Liver (tissue), 9 donors: ENCODE data around the gene NTN1. TPM values are rescaled to one million over a fixed set of nuclear protein-coding genes. Genes with fewer than 3 reads are reported as not detected.

ENCODE experiments used
- DNase-seq: peaks from one replicate; pipeline ENCODE4 v3.0.0-alpha.2; 2017; ENCODE audit warnings: low spot score
- H3K27ac ChIP-seq, 2 donors: one replicate each; pipeline ENCODE4 v1.7.0; 2013; ENCODE audit warnings: inconsistent platforms in 2 of 2, low read length in 2 of 2, control low read depth in 1 of 2, low read depth in 1 of 2, mild to moderate bottlenecking in 1 of 2
- H3K27me3 ChIP-seq, 4 donors: one replicate each; pipeline versions ENCODE4 v1.6.1 to v1.7.0; 2013; ENCODE audit warnings: low read length in 3 of 4, inconsistent platforms in 1 of 4, mild to moderate bottlenecking in 1 of 4, moderate library complexity in 1 of 4; ENCODE audit not compliant: control insufficient read depth in 4 of 4, insufficient read depth in 4 of 4
- H3K36me3 ChIP-seq, 4 donors: one replicate each; pipeline versions ENCODE4 v1.6.1 to v1.7.0; 2013; ENCODE audit warnings: low read length in 3 of 4, mild to moderate bottlenecking in 3 of 4, low read depth in 1 of 4, moderate library complexity in 1 of 4; ENCODE audit not compliant: control insufficient read depth in 4 of 4, insufficient read depth in 3 of 4
- H3K4me1 ChIP-seq, 4 donors: one replicate each; pipeline versions ENCODE4 v1.6.1 to v1.7.0; 2013; ENCODE audit warnings: low read length in 3 of 4, mild to moderate bottlenecking in 3 of 4, moderate library complexity in 1 of 4; ENCODE audit not compliant: control insufficient read depth in 4 of 4, insufficient read depth in 4 of 4
- H3K4me3 ChIP-seq, 3 donors: one replicate each; pipeline versions ENCODE4 v1.6.1 to v1.7.0; 2013; ENCODE audit warnings: low read length in 3 of 3, control low read depth in 1 of 3, low read depth in 1 of 3, mild to moderate bottlenecking in 1 of 3
- H3K9ac ChIP-seq, 2 donors: one replicate each; pipeline ENCODE4 v1.7.0; 2013; ENCODE audit warnings: low read length in 2 of 2, mild to moderate bottlenecking in 2 of 2, moderate library complexity in 2 of 2, control low read depth in 1 of 2, low read depth in 1 of 2
- H3K9me3 ChIP-seq, 4 donors: one replicate each; pipeline versions ENCODE4 v1.6.1 to v1.7.0; 2013; ENCODE audit warnings: low read length in 3 of 4; ENCODE audit not compliant: control insufficient read depth in 4 of 4
- ATF3 ChIP-seq: IDR thresholded peaks from 2 replicates; pipeline ENCODE4 v1.6.1; 2016; ENCODE audit warnings: antibody characterized with exemption
- EGR1 ChIP-seq, 2 donors: IDR thresholded peaks; 2 replicates each; pipeline ENCODE4 v1.6.1; 2016 to 2018; ENCODE audit warnings: antibody characterized with exemption in 2 of 2, low read depth in 2 of 2
- FOXA2 ChIP-seq: IDR thresholded peaks from 2 replicates; pipeline ENCODE4 v1.6.1; 2016; ENCODE audit warnings: antibody characterized with exemption
- GABPA ChIP-seq, 2 donors: IDR thresholded peaks in 1 of 2; conservative IDR thresholded peaks in 1 of 2; 2 replicates each; pipeline ENCODE4 v1.6.1; 2016; ENCODE audit warnings: antibody characterized with exemption in 2 of 2, mild to moderate bottlenecking in 1 of 2, moderate library complexity in 1 of 2
- HNF4A ChIP-seq, 2 donors: conservative IDR thresholded peaks; 2 replicates each; pipeline ENCODE4 v1.6.1; 2016; ENCODE audit warnings: antibody characterized with exemption in 2 of 2, mild to moderate bottlenecking in 2 of 2
- HNF4G ChIP-seq: IDR thresholded peaks from 2 replicates; pipeline ENCODE4 v1.6.1; 2016; ENCODE audit warnings: antibody characterized with exemption
- JUND ChIP-seq, 2 donors: IDR thresholded peaks; 2 replicates each; pipeline ENCODE4 v1.6.1; 2016; ENCODE audit warnings: antibody characterized with exemption in 2 of 2
- NR2F2 ChIP-seq: IDR thresholded peaks from 2 replicates; pipeline ENCODE4 v1.6.1; 2016; ENCODE audit warnings: antibody characterized with exemption
- RAD21 ChIP-seq, 2 donors: IDR thresholded peaks; 2 replicates each; pipeline ENCODE4 v1.6.1; 2016; ENCODE audit warnings: antibody characterized with exemption in 2 of 2, mild to moderate bottlenecking in 2 of 2
- REST ChIP-seq: IDR thresholded peaks from 2 replicates; pipeline ENCODE4 v1.6.1; 2016; ENCODE audit warnings: antibody characterized with exemption, mild to moderate bottlenecking
- RXRA ChIP-seq, 2 donors: IDR thresholded peaks; 2 replicates each; pipeline ENCODE4 v1.6.1; 2017 to 2018; ENCODE audit warnings: antibody characterized with exemption in 2 of 2, mild to moderate bottlenecking in 1 of 2
- SP1 ChIP-seq: IDR thresholded peaks from 2 replicates; pipeline ENCODE4 v1.6.1; 2018; ENCODE audit warnings: antibody characterized with exemption, mild to moderate bottlenecking
- TAF1 ChIP-seq: conservative IDR thresholded peaks from 2 replicates; pipeline ENCODE4 v1.6.1; 2016; ENCODE audit warnings: antibody characterized with exemption, mild to moderate bottlenecking
- WGBS: extraction: QIAGEN DNeasy Blood & Tissue Kit; methylation state at CpG from one replicate; pipeline ENCODE4 v1.1.7; 2013; 5-methylcytosine and 5-hydroxymethylcytosine counted together
- polyA plus RNA-seq, 2 donors: library from polyadenylated mRNA; stranded (reverse) in 1 of 2; unstranded in 1 of 2; fragments of 200-250 nt in 1 of 2; fragments of >200 nt in 1 of 2; fragmentation: Nextera tagmentation in 1 of 2; extraction: Ambion mirVana in 1 of 2; gene quantifications; one replicate each; pipeline versions ENCODE4 v1.2.1 to v1.2.3, GENCODE V29; 2013 to 2015
- total RNA-seq, 2 donors: library from RNA; depleted of rRNA; stranded (reverse); fragments of >200 nt; gene quantifications; one replicate each; pipeline ENCODE4 v1.2.3, GENCODE V29; 2014
- TF ChIP-seq, protein P1 (sequence below): fragments of 150-350 bp; IDR thresholded peaks from 2 replicates; pipeline ENCODE4 v1.5.1; 2017; ENCODE audit warnings: improper control_type of control experiment, low read depth, low read length; ENCODE audit not compliant: missing input control
- donor health status: healthy.
- donor health status: healthy.
- donor health status: healthy.
- donor health status: healthy.
- donor health status: healthy.

NTN1 gene
- total and polyA plus RNA-seq, 4 donors, result 0.14 to 8.7 (median 4.3) TPM

DNA sequence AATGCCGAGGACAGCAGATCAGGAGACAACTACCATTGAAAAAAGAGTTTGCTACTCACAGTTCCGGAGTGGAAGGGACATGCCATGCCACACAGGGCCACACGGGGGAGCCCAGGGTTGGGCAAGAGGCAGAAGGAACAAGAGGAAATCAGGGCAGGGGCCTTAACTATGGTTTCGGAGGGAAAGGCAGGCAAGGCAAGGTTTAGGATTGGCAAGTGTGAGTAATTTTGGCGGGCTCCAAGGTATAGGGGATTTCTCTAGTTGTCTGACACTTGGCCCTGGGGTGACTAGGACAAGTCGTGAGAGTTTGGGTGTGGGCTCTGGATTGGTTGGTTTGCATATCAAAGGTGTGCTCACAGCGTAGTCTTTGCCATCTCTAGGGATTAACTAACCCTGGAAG, 27.0 kb upstream of the NTN1 start:
- Histone ChIP-seq H3K27ac (no peak overlapping the region), H3K4me3 (no peak overlapping the region), H3K9me3 (no peaks in the 10 kb centered on the region), H3K4me1 (no peaks in the 10 kb centered on the region), H3K27me3 (no peaks in the 10 kb centered on the region), H3K36me3 (no peaks in the 10 kb centered on the region), H3K9ac (no peak overlapping the region)
- peak; percentile 49 for DNase-seq
- TF ChIP-seq RXRA (IDR thresholded peaks at IDR 0.05) (no peak), RAD21 (IDR thresholded peaks at IDR 0.05) (peak; percentile 90 to 94)
- TF ChIP-seq, protein P1, sequence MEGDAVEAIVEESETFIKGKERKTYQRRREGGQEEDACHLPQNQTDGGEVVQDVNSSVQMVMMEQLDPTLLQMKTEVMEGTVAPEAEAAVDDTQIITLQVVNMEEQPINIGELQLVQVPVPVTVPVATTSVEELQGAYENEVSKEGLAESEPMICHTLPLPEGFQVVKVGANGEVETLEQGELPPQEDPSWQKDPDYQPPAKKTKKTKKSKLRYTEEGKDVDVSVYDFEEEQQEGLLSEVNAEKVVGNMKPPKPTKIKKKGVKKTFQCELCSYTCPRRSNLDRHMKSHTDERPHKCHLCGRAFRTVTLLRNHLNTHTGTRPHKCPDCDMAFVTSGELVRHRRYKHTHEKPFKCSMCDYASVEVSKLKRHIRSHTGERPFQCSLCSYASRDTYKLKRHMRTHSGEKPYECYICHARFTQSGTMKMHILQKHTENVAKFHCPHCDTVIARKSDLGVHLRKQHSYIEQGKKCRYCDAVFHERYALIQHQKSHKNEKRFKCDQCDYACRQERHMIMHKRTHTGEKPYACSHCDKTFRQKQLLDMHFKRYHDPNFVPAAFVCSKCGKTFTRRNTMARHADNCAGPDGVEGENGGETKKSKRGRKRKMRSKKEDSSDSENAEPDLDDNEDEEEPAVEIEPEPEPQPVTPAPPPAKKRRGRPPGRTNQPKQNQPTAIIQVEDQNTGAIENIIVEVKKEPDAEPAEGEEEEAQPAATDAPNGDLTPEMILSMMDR, result peak; percentile 94
- 26% methylated on average over 7 of the region's 7 CpGs for WGBS

GRCh38 chr17:8995711-8996110, 25.6 kb upstream of the NTN1 start:
- no peaks in the 10 kb centered on the region for H3K36me3 ChIP-seq
- no peak overlapping the region for H3K27ac ChIP-seq
- DNase-seq, result no peak
- H3K4me1 ChIP-seq, result no peaks in the 10 kb centered on the region
- H3K9ac ChIP-seq, result no peak overlapping the region
- no peaks in the 10 kb centered on the region for H3K9me3 ChIP-seq
- TF ChIP-seq TAF1, result no peak
- TF ChIP-seq ATF3, result no peak
- no peak for TF ChIP-seq NR2F2
- TF ChIP-seq JUND (IDR thresholded peaks at IDR 0.05), result no peak
- TF ChIP-seq GABPA (IDR thresholded peaks at IDR 0.05 in 1 of 2, conservative IDR thresholded peaks at IDR 0.05 in 1 of 2), result no peak
- TF ChIP-seq HNF4G, result no peak
- TF ChIP-seq RAD21 (IDR thresholded peaks at IDR 0.05), result no peak
- no peak for TF ChIP-seq HNF4A (conservative IDR thresholded peaks at IDR 0.05)
- TF ChIP-seq FOXA2, result no peak
- TF ChIP-seq, protein P1, result no peak
- no peak for TF ChIP-seq REST
- TF ChIP-seq SP1, result no peak
- TF ChIP-seq EGR1 (IDR thresholded peaks at IDR 0.05; ENCODE audit: low read depth in 2 of 2), result no peak
- H3K4me3 ChIP-seq, result no peak overlapping the region
- H3K27me3 ChIP-seq, result no peaks in the 10 kb centered on the region
- WGBS, result 93% methylated on average over 7 of the region's 7 CpGs
